OCI-LY1 (cell line): ENCODE data around the gene MCHR2.

Source experiments
- H2AFZ ChIP-seq: fragments of 200-600 bp; sonication (generic), shearing (Covaris generic); 2 replicates; pipeline ENCODE4 v1.6.0; 2014; ENCODE audit warnings: antibody characterized with exemption, mild to moderate bottlenecking, low read length
- H3F3A ChIP-seq: fragments of 200-600 bp; sonication (generic), shearing (Covaris generic); 2 replicates; pipeline ENCODE4 v1.6.0; 2014; ENCODE audit warnings: mild to moderate bottlenecking, antibody characterized with exemption, low read length, moderate library complexity; ENCODE audit not compliant: insufficient read depth
- H3K27ac ChIP-seq: fragments of 200-600 bp; sonication (generic); 2 replicates; pipeline ENCODE4 v1.5.1; 2014; ENCODE audit warnings: low read length, mixed run types, mild to moderate bottlenecking, low read depth; ENCODE audit not compliant: poor library complexity, severe bottlenecking
- H3K27me3 ChIP-seq: fragments of 200-600 bp; sonication (generic); 2 replicates; pipeline ENCODE4 v1.6.0; 2014; ENCODE audit warnings: antibody characterized with exemption, mild to moderate bottlenecking, low read length, moderate library complexity; ENCODE audit not compliant: insufficient read depth
- H3K36me3 ChIP-seq: fragments of 200-600 bp; sonication (generic); 2 replicates; pipeline ENCODE4 v1.6.1; 2014; ENCODE audit warnings: mild to moderate bottlenecking, antibody characterized with exemption, low read length, moderate library complexity, mixed read lengths; ENCODE audit not compliant: insufficient read depth
- H3K4me1 ChIP-seq: fragments of 200-600 bp; sonication (generic); 2 replicates; pipeline ENCODE4 v1.5.1; 2014; ENCODE audit warnings: mild to moderate bottlenecking, low read length, moderate library complexity; ENCODE audit not compliant: insufficient read depth, severe bottlenecking
- H3K4me2 ChIP-seq: fragments of 200-600 bp; sonication (generic), shearing (Covaris generic); 2 replicates; pipeline ENCODE4 v1.6.1; 2014; ENCODE audit warnings: low read length
- H3K4me3 ChIP-seq: fragments of 200-600 bp; sonication (generic); 2 replicates; pipeline ENCODE4 v1.5.1; 2014; ENCODE audit warnings: low read length, low read depth, mild to moderate bottlenecking, mixed read lengths; ENCODE audit not compliant: poor library complexity, severe bottlenecking
- H3K79me2 ChIP-seq: fragments of 200-600 bp; shearing (Covaris generic); 2 replicates; pipeline ENCODE4 v1.6.1; 2016; ENCODE audit warnings: mixed run types, low read length, mixed read lengths; ENCODE audit not compliant: insufficient read depth
- H3K9ac ChIP-seq: fragments of 200-600 bp; sonication (generic), shearing (Covaris generic); 2 replicates; pipeline ENCODE4 v1.6.1; 2014; ENCODE audit warnings: mild to moderate bottlenecking, low read length, mixed read lengths
- H3K9me2 ChIP-seq: fragments of 200-600 bp; sonication (generic), shearing (Covaris generic); 2 replicates; pipeline ENCODE4 v1.6.1; 2014; ENCODE audit warnings: low read depth, mild to moderate bottlenecking, low read length, mixed read lengths
- H3K9me3 ChIP-seq: fragments of 200-600 bp; shearing (Covaris generic); 2 replicates; pipeline ENCODE4 v1.6.1; 2014; ENCODE audit warnings: low read length, mixed read lengths
- H4K20me1 ChIP-seq: fragments of 200-600 bp; sonication (generic), shearing (Covaris generic); 2 replicates; pipeline ENCODE4 v1.6.0; 2016; ENCODE audit warnings: mild to moderate bottlenecking, low read length; ENCODE audit not compliant: insufficient read depth
- CTCF ChIP-seq: fragments of 200-600 bp; sonication (generic), shearing (Covaris generic); IDR thresholded peaks from 2 replicates; pipeline ENCODE4 v1.5.1; 2017; ENCODE audit warnings: mild to moderate bottlenecking, antibody characterized with exemption, low read length, moderate library complexity, mixed read lengths
- EZH2 ChIP-seq: fragments of 200-600 bp; sonication (generic), shearing (Covaris generic); IDR thresholded peaks from 2 replicates; pipeline ENCODE4 v1.8.0; 2017; ENCODE audit warnings: borderline replicate concordance, mixed run types, mild to moderate bottlenecking, antibody characterized with exemption, low read length, moderate library complexity, mixed read lengths

Gene MCHR2

GRCh38 chr6:99879431-99879830, 114.6 kb downstream of the MCHR2 start:
- Histone ChIP-seq H3K27me3 (no peaks in the 10 kb centered on the region), H2AFZ (no peak overlapping the region), H3K4me1 (no peaks in the 10 kb centered on the region), H3K36me3 (no peaks in the 10 kb centered on the region), H3K9me3 (no peaks in the 10 kb centered on the region), H4K20me1 (no peaks in the 10 kb centered on the region), H3K79me2 (no peaks in the 10 kb centered on the region), H3K9ac (no peak overlapping the region), H3F3A (no peaks in the 10 kb centered on the region), H3K4me2 (no peak overlapping the region), H3K4me3 (no peak overlapping the region), H3K9me2 (no peaks in the 10 kb centered on the region), H3K27ac (no peak overlapping the region)
- TF ChIP-seq CTCF, result no peak
- no peak for TF ChIP-seq EZH2

- Histone ChIP-seq H2AFZ (no peak overlapping the region), H3K27ac (no peak overlapping the region), H3K9me3 (no peaks in the 10 kb centered on the region), H3K9me2 (no peaks in the 10 kb centered on the region), H3K4me1 (no peaks in the 10 kb centered on the region), H3K27me3 (no peaks in the 10 kb centered on the region), H3K4me3 (no peak overlapping the region), H3K4me2 (no peak overlapping the region), H3K36me3 (no peaks in the 10 kb centered on the region), H4K20me1 (no peaks in the 10 kb centered on the region), H3F3A (no peaks in the 10 kb centered on the region), H3K9ac (no peak overlapping the region), H3K79me2 (no peaks in the 10 kb centered on the region)
- TF ChIP-seq EZH2 (no peak), CTCF (no peak)
Measured at GRCh38 chr6:99875068-99875467, 119.0 kb downstream of the MCHR2 start.

GRCh38 chr6:99873084-99873483, 120.9 kb downstream of the MCHR2 start:
- Histone ChIP-seq H3K4me2 (no peak overlapping the region), H3K9me2 (no peaks in the 10 kb centered on the region), H3K9ac (no peak overlapping the region), H3K4me3 (no peak overlapping the region), H3K27me3 (no peaks in the 10 kb centered on the region), H3K4me1 (no peaks in the 10 kb centered on the region), H3K9me3 (no peaks in the 10 kb centered on the region), H3F3A (no peaks in the 10 kb centered on the region), H2AFZ (no peak overlapping the region), H4K20me1 (no peaks in the 10 kb centered on the region), H3K79me2 (no peaks in the 10 kb centered on the region), H3K36me3 (no peaks in the 10 kb centered on the region), H3K27ac (no peak overlapping the region)
- TF ChIP-seq EZH2, result no peak
- no peak for TF ChIP-seq CTCF
